ENCODE data around the gene SNORC.

The SNORC gene

GRCh38 chr2:232866104-232866503 is 4.0 kb upstream of the SNORC start:
- H3K4me3 ChIP-seq (ENCODE audit: low read length): no peak overlapping the region
- no peaks in the 10 kb centered on the region for H3K36me3 ChIP-seq (ENCODE audit: control insufficient read depth, insufficient read depth, low read length)
- no peaks in the 10 kb centered on the region for H3K9me3 ChIP-seq (ENCODE audit: control insufficient read depth, insufficient read depth, low read length)
- no CpG with 5 or more reads among the region's 4 CpGs for WGBS (ENCODE audit: insufficient coverage, insufficient read length)
- no peak for DNase-seq (ENCODE audit: low read depth, low spot score)
- H3K27ac ChIP-seq (ENCODE audit: low read length): no peak overlapping the region
- no peaks in the 10 kb centered on the region for H3K27me3 ChIP-seq (ENCODE audit: control insufficient read depth, insufficient read depth, low read length)
- no peaks in the 10 kb centered on the region; the same call in 1 of the 2 replicates for H3K4me1 ChIP-seq (ENCODE audit: control insufficient read depth, insufficient read depth, low read length)

- no peak overlapping the region for H3K27ac ChIP-seq (ENCODE audit: low read length)
- no CpG with 5 or more reads among the region's 15 CpGs for WGBS (ENCODE audit: insufficient coverage, insufficient read length)
- H3K4me3 ChIP-seq (ENCODE audit: low read length): no peak overlapping the region
- no peaks in the 10 kb centered on the region for H3K36me3 ChIP-seq (ENCODE audit: control insufficient read depth, insufficient read depth, low read length)
- no peak for DNase-seq (ENCODE audit: low read depth, low spot score)
- no peaks in the 10 kb centered on the region for H3K27me3 ChIP-seq (ENCODE audit: control insufficient read depth, insufficient read depth, low read length)
- H3K9me3 ChIP-seq (ENCODE audit: control insufficient read depth, insufficient read depth, low read length): no peaks in the 10 kb centered on the region
- no peaks in the 10 kb centered on the region; the same call in 1 of the 2 replicates for H3K4me1 ChIP-seq (ENCODE audit: control insufficient read depth, insufficient read depth, low read length)
Observed at GRCh38 chr2:232869138-232870017, 686 bp upstream of the SNORC start.

DNA sequence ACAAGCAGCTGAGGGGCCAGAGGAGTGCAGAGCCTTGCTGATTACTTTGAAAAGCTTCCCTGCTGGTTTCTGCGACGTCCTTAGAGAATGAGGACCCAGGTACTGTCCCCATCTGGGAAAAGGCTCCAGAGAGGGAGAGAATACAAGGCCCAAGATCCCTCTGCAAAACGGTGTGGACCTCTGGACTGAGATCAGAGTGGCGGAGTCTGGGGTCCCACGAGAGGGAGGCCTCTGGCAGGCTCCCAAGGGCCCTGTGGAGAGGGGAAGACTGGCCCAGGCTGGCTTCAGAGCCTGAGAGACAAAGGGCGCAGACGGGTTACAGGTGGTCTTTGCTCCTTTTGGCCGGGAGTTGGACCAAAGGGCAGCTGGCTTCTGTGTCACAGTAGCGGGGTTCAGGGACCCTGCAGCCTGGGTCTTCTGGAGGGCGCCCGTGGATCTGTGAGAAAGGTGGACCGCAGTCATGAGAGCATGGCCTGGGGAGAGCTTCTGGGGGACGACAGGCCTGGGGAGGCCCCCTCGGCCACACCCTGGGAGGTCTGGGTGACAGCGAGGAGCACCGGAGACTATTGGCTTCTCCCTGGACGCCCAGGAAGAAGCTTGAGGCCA is 805 bp downstream of the SNORC start:
- Histone ChIP-seq H3K27ac (ENCODE audit: low read length) (no peak overlapping the region), H3K4me3 (ENCODE audit: low read length) (no peak overlapping the region), H3K4me1 (ENCODE audit: control insufficient read depth, insufficient read depth, low read length) (no peaks in the 10 kb centered on the region; the same call in 1 of the 2 replicates), H3K27me3 (ENCODE audit: control insufficient read depth, insufficient read depth, low read length) (peaks cover 4% of the 10 kb centered on the region; the same call in 1 of the 2 replicates), H3K9me3 (ENCODE audit: control insufficient read depth, insufficient read depth, low read length) (no peaks in the 10 kb centered on the region), H3K36me3 (ENCODE audit: control insufficient read depth, insufficient read depth, low read length) (no peaks in the 10 kb centered on the region)
- no peak for DNase-seq (ENCODE audit: low read depth, low spot score)
- WGBS (ENCODE audit: insufficient coverage, insufficient read length): no CpG with 5 or more reads among the region's 17 CpGs

GRCh38 chr2:232871418-232871834 is 1.4 kb downstream of the SNORC start:
- peaks cover 4% of the 10 kb centered on the region; the same call in 1 of the 2 replicates for H3K27me3 ChIP-seq (ENCODE audit: control insufficient read depth, insufficient read depth, low read length)
- no peak overlapping the region for H3K27ac ChIP-seq (ENCODE audit: low read length)
- WGBS (ENCODE audit: insufficient coverage, insufficient read length): no CpG with 5 or more reads among the region's 15 CpGs
- DNase-seq (ENCODE audit: low read depth, low spot score): no peak
- no peaks in the 10 kb centered on the region; the same call in 1 of the 2 replicates for H3K36me3 ChIP-seq (ENCODE audit: control insufficient read depth, insufficient read depth, low read length)
- no peaks in the 10 kb centered on the region for H3K9me3 ChIP-seq (ENCODE audit: control insufficient read depth, insufficient read depth, low read length)
- no peaks in the 10 kb centered on the region; the same call in 1 of the 2 replicates for H3K4me1 ChIP-seq (ENCODE audit: control insufficient read depth, insufficient read depth, low read length)
- no peak overlapping the region for H3K4me3 ChIP-seq (ENCODE audit: low read length)

DNA sequence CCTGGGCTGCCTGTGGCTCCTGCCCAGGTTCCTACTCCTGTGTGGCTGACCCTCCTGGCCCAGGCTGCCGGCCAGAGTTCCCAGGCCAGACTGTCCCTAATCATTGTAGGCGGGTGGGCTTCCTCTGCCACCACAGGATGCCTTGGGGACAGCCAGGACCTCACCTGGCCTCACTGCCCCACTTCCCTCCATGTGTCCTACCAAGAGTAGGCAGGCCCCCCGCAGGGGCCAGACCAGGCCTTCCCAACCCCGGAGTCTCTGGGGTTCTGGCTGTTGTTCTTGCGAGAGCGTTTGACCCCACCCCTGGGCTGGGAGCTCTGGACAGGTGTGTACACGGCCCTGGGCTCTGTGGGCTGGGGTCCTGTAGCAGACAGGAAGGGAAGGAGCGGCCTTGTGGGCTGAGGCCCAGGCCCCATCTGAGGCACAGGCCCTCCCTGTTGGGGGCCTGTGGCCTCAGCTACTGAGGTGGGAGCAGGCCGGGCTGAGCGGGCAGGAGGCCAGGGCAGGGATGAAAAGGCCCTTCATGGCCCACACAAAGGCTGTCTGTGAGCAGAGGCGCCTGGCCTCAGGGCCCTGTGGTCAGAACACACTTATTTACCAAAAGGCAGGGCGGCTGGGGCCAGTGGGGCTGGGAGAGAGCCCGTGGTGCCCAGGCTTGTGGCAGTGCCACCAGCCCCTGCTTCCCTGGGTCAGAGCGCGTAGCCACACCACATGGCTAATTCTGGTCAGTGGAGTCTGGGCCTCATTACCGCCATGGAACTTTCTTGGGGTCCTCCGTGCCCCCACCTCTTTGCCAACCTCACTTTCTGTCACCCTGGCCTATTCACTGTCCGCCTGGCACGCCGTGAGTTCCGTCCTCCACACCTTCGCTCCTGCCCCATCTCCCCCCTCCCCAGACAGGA is 2.0 kb downstream of the SNORC start:
- no peak overlapping the region for H3K27ac ChIP-seq (ENCODE audit: low read length)
- H3K4me1 ChIP-seq (ENCODE audit: control insufficient read depth, insufficient read depth, low read length): no peaks in the 10 kb centered on the region; the same call in 1 of the 2 replicates
- H3K36me3 ChIP-seq (ENCODE audit: control insufficient read depth, insufficient read depth, low read length): no peaks in the 10 kb centered on the region; the same call in 1 of the 2 replicates
- H3K27me3 ChIP-seq (ENCODE audit: control insufficient read depth, insufficient read depth, low read length): peaks cover 5% of the 10 kb centered on the region; the same call in 1 of the 2 replicates
- H3K9me3 ChIP-seq (ENCODE audit: control insufficient read depth, insufficient read depth, low read length): no peaks in the 10 kb centered on the region
- WGBS (ENCODE audit: insufficient coverage, insufficient read length): no CpG with 5 or more reads among the region's 22 CpGs
- no peak overlapping the region for H3K4me3 ChIP-seq (ENCODE audit: low read length)
- no peak for DNase-seq (ENCODE audit: low read depth, low spot score)

DNA sequence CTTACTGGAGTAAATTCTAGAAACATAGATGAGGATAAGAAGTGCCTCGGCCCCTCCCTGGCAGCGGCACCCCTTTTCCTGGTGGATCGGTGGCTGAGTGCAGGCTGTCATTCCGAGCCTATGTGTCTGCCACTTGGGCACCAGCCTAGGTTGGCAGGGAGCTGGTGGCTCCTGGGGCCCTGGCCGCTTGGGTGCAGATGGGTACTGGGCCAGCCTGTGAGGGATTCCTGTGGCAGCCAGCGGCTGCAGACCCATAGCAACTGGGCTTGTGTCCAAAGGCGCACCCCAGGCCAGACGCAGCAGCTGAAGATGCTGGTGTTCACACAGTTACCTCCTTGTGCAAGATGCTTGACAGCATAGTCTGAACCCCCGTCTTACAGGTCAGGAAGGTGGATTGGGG is 2.8 kb downstream of the SNORC start:
- no peak for DNase-seq (ENCODE audit: low read depth, low spot score)
- Histone ChIP-seq H3K27me3 (ENCODE audit: control insufficient read depth, insufficient read depth, low read length) (peaks cover 7% of the 10 kb centered on the region; the same call in 1 of the 2 replicates), H3K9me3 (ENCODE audit: control insufficient read depth, insufficient read depth, low read length) (no peaks in the 10 kb centered on the region), H3K27ac (ENCODE audit: low read length) (no peak overlapping the region), H3K4me3 (ENCODE audit: low read length) (no peak overlapping the region), H3K4me1 (ENCODE audit: control insufficient read depth, insufficient read depth, low read length) (no peaks in the 10 kb centered on the region; the same call in 1 of the 2 replicates), H3K36me3 (ENCODE audit: control insufficient read depth, insufficient read depth, low read length) (no peaks in the 10 kb centered on the region; the same call in 1 of the 2 replicates)
- no CpG with 5 or more reads among the region's 9 CpGs for WGBS (ENCODE audit: insufficient coverage, insufficient read length)

- no peak overlapping the region for H3K27ac ChIP-seq (ENCODE audit: low read length)
- no peaks in the 10 kb centered on the region for H3K9me3 ChIP-seq (ENCODE audit: control insufficient read depth, insufficient read depth, low read length)
- no peaks in the 10 kb centered on the region; the same call in 1 of the 2 replicates for H3K36me3 ChIP-seq (ENCODE audit: control insufficient read depth, insufficient read depth, low read length)
- H3K4me3 ChIP-seq (ENCODE audit: low read length): no peak overlapping the region
- H3K4me1 ChIP-seq (ENCODE audit: control insufficient read depth, insufficient read depth, low read length): no peaks in the 10 kb centered on the region; the same call in 1 of the 2 replicates
- H3K27me3 ChIP-seq (ENCODE audit: control insufficient read depth, insufficient read depth, low read length): peaks cover 9% of the 10 kb centered on the region; the same call in 1 of the 2 replicates
- no peak for DNase-seq (ENCODE audit: low read depth, low spot score)
- no CpG with 5 or more reads among the region's 14 CpGs for WGBS (ENCODE audit: insufficient coverage, insufficient read length)
Observed at GRCh38 chr2:232873292-232873908, 3.3 kb downstream of the SNORC start.

GRCh38 chr2:232873909-232874641 is 4.0 kb downstream of the SNORC start:
- Histone ChIP-seq H3K4me1 (ENCODE audit: control insufficient read depth, insufficient read depth, low read length) (no peaks in the 10 kb centered on the region; the same call in 1 of the 2 replicates), H3K27me3 (ENCODE audit: control insufficient read depth, insufficient read depth, low read length) (peaks cover 9% of the 10 kb centered on the region; the same call in 1 of the 2 replicates), H3K4me3 (ENCODE audit: low read length) (no peak overlapping the region), H3K27ac (ENCODE audit: low read length) (no peak overlapping the region), H3K36me3 (ENCODE audit: control insufficient read depth, insufficient read depth, low read length) (no peaks in the 10 kb centered on the region; the same call in 1 of the 2 replicates), H3K9me3 (ENCODE audit: control insufficient read depth, insufficient read depth, low read length) (no peaks in the 10 kb centered on the region)
- WGBS (ENCODE audit: insufficient coverage, insufficient read length): no CpG with 5 or more reads among the region's 6 CpGs
- no peak for DNase-seq (ENCODE audit: low read depth, low spot score)

- Histone ChIP-seq H3K27ac (ENCODE audit: low read length) (no peak overlapping the region), H3K36me3 (ENCODE audit: control insufficient read depth, insufficient read depth, low read length) (no peaks in the 10 kb centered on the region; the same call in 1 of the 2 replicates), H3K4me3 (ENCODE audit: low read length) (no peak overlapping the region), H3K9me3 (ENCODE audit: control insufficient read depth, insufficient read depth, low read length) (no peaks in the 10 kb centered on the region), H3K4me1 (ENCODE audit: control insufficient read depth, insufficient read depth, low read length) (no peaks in the 10 kb centered on the region; the same call in 1 of the 2 replicates), H3K27me3 (ENCODE audit: control insufficient read depth, insufficient read depth, low read length) (peaks cover 9% of the 10 kb centered on the region; the same call in 1 of the 2 replicates)
- no CpG with 5 or more reads among the region's 16 CpGs for WGBS (ENCODE audit: insufficient coverage, insufficient read length)
- no peak for DNase-seq (ENCODE audit: low read depth, low spot score)
Observed at GRCh38 chr2:232874677-232875223, 4.7 kb downstream of the SNORC start.
